HG02678 (cell line): ENCODE data around the gene PTBP1.
"Not testable (repeated sequence)": the region's sequence is repeated elsewhere in the genome, so short reads cannot be mapped to it uniquely, and the experiment has no call there.

ENCODE experiments used
- ATAC-seq: cut with Tn5 transposase; IDR thresholded peaks from one replicate; pipeline ENCODE4 v1.9.1; 2021; ENCODE audit warnings: mild to moderate bottlenecking, moderate library complexity; ENCODE audit not compliant: unreplicated experiment

The PTBP1 gene

GRCh38 chr19:807627-808422 lies 10.6 kb downstream of the PTBP1 start:
- ATAC-seq = no peak

- no peak for ATAC-seq
These were observed 11.1 kb downstream of the PTBP1 start for GRCh38 chr19:808423-808775.

GRCh38 chr19:810077-810855 lies 13.0 kb downstream of the PTBP1 start:
- no peak for ATAC-seq

GRCh38 chr19:810883-811489 lies 13.7 kb downstream of the PTBP1 start:
- ATAC-seq = no peak

GRCh38 chr19:811506-812048 lies 14.3 kb downstream of the PTBP1 start:
- no peak for ATAC-seq

GRCh38 chr19:812049-812746 lies 14.9 kb downstream of the PTBP1 start:
- no peak for ATAC-seq

GRCh38 chr19:812747-813218 lies 15.5 kb downstream of the PTBP1 start:
- ATAC-seq = no peak

- ATAC-seq = no peak
These were observed 16.2 kb downstream of the PTBP1 start for GRCh38 chr19:813219-814151.

GRCh38 chr19:814152-815078 lies 17.2 kb downstream of the PTBP1 start:
- no peak for ATAC-seq

GRCh38 chr19:815079-815774 lies 18.0 kb downstream of the PTBP1 start:
- ATAC-seq = no peak

- no peak for ATAC-seq
These were observed 18.7 kb downstream of the PTBP1 start for GRCh38 chr19:815775-816499.

- ATAC-seq = no peak
These were observed 19.2 kb downstream of the PTBP1 start for GRCh38 chr19:816500-816857.

- not testable (repeated sequence) for ATAC-seq
These were observed 23.0 kb downstream of the PTBP1 start for GRCh38 chr19:820212-820611.

- no peak for ATAC-seq
These were observed 24.1 kb downstream of the PTBP1 start for GRCh38 chr19:821231-821824.

GRCh38 chr19:821825-822503 lies 24.7 kb downstream of the PTBP1 start, which contains the start of gene PLPPR3:
TSS of gene PLPPR3 (minus strand) at chr19:821955. CDS start at chr19:821559, 396 bp downstream.
- ATAC-seq = no peak

- no peak for ATAC-seq
These were observed 26.4 kb downstream of the PTBP1 start for GRCh38 chr19:823565-824121.
